Peyer's patch (tissue), 4 donors: ENCODE measurements around the gene LEMD1.

Experiments used
- POLR2A ChIP-seq, 2 donors: fragments of 450-650 bp; IDR thresholded peaks; one replicate each; pipeline ENCODE4 v1.5.1; 2017; ENCODE audit warnings: antibody characterized with exemption in 2 of 2, mild to moderate bottlenecking in 2 of 2, moderate library complexity in 2 of 2
- TF ChIP-seq, protein P1 (sequence below), 6 experiments: fragments of 450-650 bp in 4 of 6; fragments of 200-600 bp in 2 of 6; sonication (generic) in 1 of 6; IDR thresholded peaks; one replicate each; pipeline ENCODE4 v1.5.1; 2017 to 2019; ENCODE audit warnings: antibody characterized with exemption in 6 of 6, mild to moderate bottlenecking in 3 of 6, moderate library complexity in 1 of 6

GRCh38 chr1:205442051-205442725, 20.3 kb upstream of the LEMD1 start:
- TF ChIP-seq, protein P1, sequence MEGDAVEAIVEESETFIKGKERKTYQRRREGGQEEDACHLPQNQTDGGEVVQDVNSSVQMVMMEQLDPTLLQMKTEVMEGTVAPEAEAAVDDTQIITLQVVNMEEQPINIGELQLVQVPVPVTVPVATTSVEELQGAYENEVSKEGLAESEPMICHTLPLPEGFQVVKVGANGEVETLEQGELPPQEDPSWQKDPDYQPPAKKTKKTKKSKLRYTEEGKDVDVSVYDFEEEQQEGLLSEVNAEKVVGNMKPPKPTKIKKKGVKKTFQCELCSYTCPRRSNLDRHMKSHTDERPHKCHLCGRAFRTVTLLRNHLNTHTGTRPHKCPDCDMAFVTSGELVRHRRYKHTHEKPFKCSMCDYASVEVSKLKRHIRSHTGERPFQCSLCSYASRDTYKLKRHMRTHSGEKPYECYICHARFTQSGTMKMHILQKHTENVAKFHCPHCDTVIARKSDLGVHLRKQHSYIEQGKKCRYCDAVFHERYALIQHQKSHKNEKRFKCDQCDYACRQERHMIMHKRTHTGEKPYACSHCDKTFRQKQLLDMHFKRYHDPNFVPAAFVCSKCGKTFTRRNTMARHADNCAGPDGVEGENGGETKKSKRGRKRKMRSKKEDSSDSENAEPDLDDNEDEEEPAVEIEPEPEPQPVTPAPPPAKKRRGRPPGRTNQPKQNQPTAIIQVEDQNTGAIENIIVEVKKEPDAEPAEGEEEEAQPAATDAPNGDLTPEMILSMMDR (IDR thresholded peaks at IDR 0.05), result no peak
- TF ChIP-seq POLR2A (IDR thresholded peaks at IDR 0.05), result no peak
